HUES48 (cell line): ENCODE measurements around the gene GBP6.
"Not testable (repeated sequence)": the region's sequence is repeated elsewhere in the genome, so short reads cannot be mapped to it uniquely, and the experiment has no call there.

Experiments used
- H3K27ac ChIP-seq: one replicate; pipeline ENCODE4 v1.7.0; 2013; ENCODE audit warnings: low read depth, low read length, inconsistent platforms
- H3K27me3 ChIP-seq: 2 replicates; pipeline ENCODE4 v1.6.1; 2013; ENCODE audit warnings: mild to moderate bottlenecking, low read length; ENCODE audit not compliant: control insufficient read depth, insufficient read depth
- H3K36me3 ChIP-seq: 2 replicates; pipeline ENCODE4 v1.6.1; 2013; ENCODE audit warnings: low read length; ENCODE audit not compliant: control insufficient read depth, insufficient read depth
- H3K4me1 ChIP-seq: 2 replicates; pipeline ENCODE4 v1.6.1; 2013; ENCODE audit warnings: mild to moderate bottlenecking, low read length; ENCODE audit not compliant: control insufficient read depth, insufficient read depth
- H3K4me3 ChIP-seq: 2 replicates; pipeline ENCODE4 v1.5.1; 2013; ENCODE audit warnings: mild to moderate bottlenecking, low read depth, low read length
- H3K9ac ChIP-seq: 2 replicates; pipeline ENCODE4 v1.6.1; 2013; ENCODE audit warnings: mild to moderate bottlenecking, low read depth, low read length, moderate library complexity
- H3K9me3 ChIP-seq: 2 replicates; pipeline ENCODE4 v1.6.1; 2013; ENCODE audit warnings: low read length; ENCODE audit not compliant: control insufficient read depth, insufficient read depth

Gene GBP6, protein sequence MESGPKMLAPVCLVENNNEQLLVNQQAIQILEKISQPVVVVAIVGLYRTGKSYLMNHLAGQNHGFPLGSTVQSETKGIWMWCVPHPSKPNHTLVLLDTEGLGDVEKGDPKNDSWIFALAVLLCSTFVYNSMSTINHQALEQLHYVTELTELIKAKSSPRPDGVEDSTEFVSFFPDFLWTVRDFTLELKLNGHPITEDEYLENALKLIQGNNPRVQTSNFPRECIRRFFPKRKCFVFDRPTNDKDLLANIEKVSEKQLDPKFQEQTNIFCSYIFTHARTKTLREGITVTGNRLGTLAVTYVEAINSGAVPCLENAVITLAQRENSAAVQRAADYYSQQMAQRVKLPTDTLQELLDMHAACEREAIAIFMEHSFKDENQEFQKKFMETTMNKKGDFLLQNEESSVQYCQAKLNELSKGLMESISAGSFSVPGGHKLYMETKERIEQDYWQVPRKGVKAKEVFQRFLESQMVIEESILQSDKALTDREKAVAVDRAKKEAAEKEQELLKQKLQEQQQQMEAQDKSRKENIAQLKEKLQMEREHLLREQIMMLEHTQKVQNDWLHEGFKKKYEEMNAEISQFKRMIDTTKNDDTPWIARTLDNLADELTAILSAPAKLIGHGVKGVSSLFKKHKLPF

DNA sequence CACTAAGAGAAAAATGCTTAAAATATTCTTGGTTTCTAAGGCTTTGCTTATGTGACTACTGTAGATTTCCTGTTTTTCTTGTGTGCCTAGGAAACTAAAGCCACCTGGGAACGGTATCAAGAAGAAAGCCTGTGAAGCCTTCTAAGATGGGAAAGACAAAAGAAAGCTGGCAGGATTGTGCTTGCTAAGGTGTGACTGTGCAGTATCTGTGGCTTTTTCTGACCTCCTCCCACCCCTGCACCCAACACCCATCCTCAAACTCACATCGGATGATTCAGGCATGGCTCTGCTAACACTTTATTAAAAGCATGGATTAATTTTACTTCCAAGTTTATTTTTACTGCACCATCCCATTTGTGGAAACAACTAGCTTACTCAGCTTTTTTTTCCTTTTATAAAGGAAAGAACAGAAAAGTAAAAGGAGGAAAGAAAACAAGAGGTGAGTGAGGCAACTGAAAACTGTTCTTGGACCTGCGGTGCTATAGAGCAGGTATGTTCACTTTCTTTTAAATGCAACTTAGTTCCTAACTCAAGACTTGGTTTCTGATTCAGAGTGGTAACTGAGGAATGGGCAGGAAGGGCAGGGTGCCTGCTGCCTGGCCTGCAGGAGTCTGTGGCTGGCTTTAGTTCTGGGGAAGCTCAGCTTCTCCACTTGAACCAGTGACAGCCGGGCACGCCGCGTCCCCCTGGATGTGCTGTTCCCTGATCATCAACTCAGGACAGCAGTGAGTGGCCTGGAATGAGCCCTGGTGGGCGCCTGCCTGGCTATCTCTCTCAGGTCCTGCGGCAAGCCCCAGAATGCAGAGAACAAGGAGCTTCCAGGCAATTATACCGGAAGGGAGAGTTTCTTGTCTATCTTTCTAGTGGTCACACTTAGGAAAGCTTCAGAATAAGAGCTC is at the start of gene GBP6:
Gene GBP6, plus strand, starts transcription at position 422 of the 899 bp plus-strand sequence. CDS start 4,493 bp downstream, outside the sequence.
- no peaks in the 10 kb centered on the region for H3K9me3 ChIP-seq
- no peak within 1 kb of the TSS for H3K9ac ChIP-seq
- H3K27ac ChIP-seq = no peak within 1 kb of the TSS

DNA sequence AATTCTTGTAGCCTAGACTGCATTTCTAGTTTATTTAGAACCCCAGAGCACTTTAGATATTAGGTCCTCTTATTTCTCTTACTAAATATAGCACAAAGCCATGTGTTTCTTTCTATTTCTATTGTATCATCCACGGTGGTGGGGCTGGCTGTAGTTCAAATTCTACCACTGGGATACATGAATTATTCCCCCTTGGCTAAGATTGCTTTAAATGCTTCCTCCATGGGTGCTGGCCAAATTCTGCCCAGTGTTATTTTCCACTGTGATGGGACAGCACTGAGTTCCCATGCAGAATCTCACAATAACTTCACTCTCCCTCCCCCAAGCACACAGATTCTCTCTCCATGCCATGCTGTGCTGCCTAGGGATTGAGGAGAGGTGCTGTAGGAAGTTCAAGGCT is 41.5 kb upstream of the GBP6 start:
- no peak overlapping the region for H3K4me3 ChIP-seq
- H3K27me3 ChIP-seq = no peaks in the 10 kb centered on the region
- H3K27ac ChIP-seq = no peak overlapping the region
- H3K36me3 ChIP-seq = no peaks in the 10 kb centered on the region
- H3K4me1 ChIP-seq = peaks cover 19% of the 10 kb centered on the region
- no peak overlapping the region for H3K9ac ChIP-seq
- peaks cover 11% of the 10 kb centered on the region for H3K9me3 ChIP-seq

More for the DNA sequence above, at the start of gene GBP6:
- Histone ChIP-seq H3K27me3 (no peaks in the 10 kb centered on the region), H3K4me1 (peaks cover 11% of the 10 kb centered on the region), H3K4me3 (no peak within 1 kb of the TSS), H3K36me3 (no peaks in the 10 kb centered on the region)

DNA sequence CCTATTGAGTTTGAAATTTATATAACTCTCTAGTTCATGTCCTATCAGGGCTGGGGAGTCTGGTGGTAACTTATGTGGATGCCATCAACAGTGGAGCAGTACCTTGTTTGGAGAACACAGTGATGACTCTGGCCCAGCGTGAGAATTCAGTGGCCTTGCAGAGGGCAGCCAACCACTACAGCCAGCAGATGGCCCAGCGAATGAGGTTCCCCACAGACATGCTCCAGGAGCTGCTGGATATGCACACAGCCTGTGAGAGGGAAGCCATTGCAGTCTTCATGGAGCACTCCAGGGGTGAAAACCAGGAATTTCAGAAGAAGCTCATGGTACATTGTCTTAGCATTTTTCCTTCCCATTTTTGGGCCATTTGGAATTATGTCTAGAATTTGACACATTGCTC is 32.0 kb upstream of the GBP6 start:
- no peak overlapping the region for H3K4me3 ChIP-seq
- H3K27me3 ChIP-seq = no peaks in the 10 kb centered on the region
- H3K36me3 ChIP-seq = no peaks in the 10 kb centered on the region
- no peaks in the 10 kb centered on the region for H3K9me3 ChIP-seq
- no peak overlapping the region for H3K27ac ChIP-seq
- no peak overlapping the region for H3K9ac ChIP-seq
- no peaks in the 10 kb centered on the region for H3K4me1 ChIP-seq

DNA sequence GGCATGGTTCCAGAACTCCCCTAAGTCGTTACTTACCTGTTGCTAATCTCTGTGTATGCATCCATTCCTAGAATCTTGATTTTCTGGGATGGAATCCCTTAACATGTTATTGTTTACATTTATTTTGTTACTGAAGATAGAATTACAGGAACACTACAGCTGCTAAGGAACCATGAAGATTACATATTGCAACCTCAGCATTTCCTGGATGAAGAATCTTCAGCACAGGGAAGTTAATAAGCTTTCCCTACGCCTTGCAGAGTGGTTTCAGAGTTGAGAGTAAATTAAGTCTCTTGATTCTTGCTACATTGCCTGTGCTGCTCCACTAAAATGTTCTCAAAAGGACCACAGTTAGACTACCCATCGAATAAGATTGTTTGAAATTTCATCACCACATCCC is 31.4 kb upstream of the GBP6 start:
- no peaks in the 10 kb centered on the region for H3K9me3 ChIP-seq
- no peak overlapping the region for H3K27ac ChIP-seq
- no peaks in the 10 kb centered on the region for H3K4me1 ChIP-seq
- H3K36me3 ChIP-seq = no peaks in the 10 kb centered on the region
- H3K9ac ChIP-seq = no peak overlapping the region
- H3K4me3 ChIP-seq = no peak overlapping the region
- H3K27me3 ChIP-seq = no peaks in the 10 kb centered on the region

DNA sequence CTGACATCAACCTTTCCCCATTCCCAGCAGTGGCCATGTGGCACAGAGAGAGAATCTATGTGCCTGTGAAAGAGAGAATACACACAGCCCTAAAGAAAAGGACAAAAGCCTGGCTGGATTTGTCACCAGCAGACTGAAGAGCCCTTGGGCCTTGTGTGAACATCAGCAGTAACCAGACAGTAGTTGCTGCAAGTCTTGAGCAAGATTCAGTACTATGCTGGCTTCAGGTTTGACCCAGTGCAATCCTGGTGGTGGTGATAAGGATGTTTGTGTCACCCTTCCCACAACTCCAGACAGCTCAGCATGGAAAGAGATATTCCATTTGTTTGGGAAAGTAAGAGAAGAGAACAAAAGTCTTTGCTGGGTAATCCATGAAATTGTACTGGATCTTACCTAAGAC is 28.4 kb upstream of the GBP6 start:
- Histone ChIP-seq H3K27me3 (no peaks in the 10 kb centered on the region), H3K4me3 (no peak overlapping the region), H3K36me3 (no peaks in the 10 kb centered on the region), H3K9me3 (no peaks in the 10 kb centered on the region; the same call in 1 of the 2 replicates), H3K9ac (no peak overlapping the region), H3K27ac (no peak overlapping the region), H3K4me1 (no peaks in the 10 kb centered on the region)

DNA sequence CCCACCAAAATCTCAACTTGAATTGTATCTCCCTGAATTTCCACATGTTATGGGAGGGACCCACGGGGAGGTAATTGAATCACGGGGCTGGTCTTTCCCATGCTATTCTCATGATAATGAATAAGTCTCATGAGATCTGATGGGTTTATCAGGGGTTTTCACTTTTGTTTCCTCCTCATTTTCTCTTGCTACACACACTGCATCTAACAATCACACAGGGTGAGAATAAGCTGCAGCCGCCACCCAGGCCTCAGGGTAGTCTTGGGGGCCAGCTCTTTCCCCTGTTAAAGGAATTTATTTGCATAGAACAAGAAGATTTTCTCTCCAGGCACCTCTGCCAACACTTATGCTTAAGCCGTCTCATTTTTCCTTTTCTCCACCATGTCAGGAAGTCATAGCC is 26.0 kb upstream of the GBP6 start:
- Histone ChIP-seq H3K36me3 (no peaks in the 10 kb centered on the region), H3K9me3 (no peaks in the 10 kb centered on the region; the same call in 1 of the 2 replicates), H3K4me1 (no peaks in the 10 kb centered on the region), H3K27ac (no peak overlapping the region), H3K9ac (no peak overlapping the region), H3K27me3 (no peaks in the 10 kb centered on the region), H3K4me3 (no peak overlapping the region)

DNA sequence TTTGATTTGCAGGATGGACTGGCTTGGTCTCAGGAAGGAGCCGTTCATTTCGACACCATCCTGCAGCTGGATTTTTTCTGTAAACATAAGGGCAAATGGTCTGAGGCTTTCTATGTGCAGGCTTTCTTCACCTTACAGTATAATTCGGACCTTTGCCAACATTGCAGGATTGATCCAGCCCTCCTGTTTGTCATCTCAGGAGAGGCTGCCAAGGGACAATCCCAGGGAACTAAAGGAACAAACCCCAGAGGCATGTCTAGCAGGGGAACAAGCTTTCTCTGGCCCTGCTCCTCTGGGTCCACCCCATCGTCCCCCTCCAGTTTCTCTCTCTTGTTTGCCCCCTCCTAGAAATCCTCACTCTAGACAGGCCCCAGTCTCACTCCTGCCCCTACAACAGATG is 24.8 kb upstream of the GBP6 start:
- H3K27ac ChIP-seq = no peak overlapping the region
- H3K9me3 ChIP-seq = no peaks in the 10 kb centered on the region; the same call in 1 of the 2 replicates
- no peaks in the 10 kb centered on the region for H3K27me3 ChIP-seq
- H3K4me1 ChIP-seq = no peaks in the 10 kb centered on the region
- H3K9ac ChIP-seq = no peak overlapping the region
- no peaks in the 10 kb centered on the region for H3K36me3 ChIP-seq
- H3K4me3 ChIP-seq = no peak overlapping the region

DNA sequence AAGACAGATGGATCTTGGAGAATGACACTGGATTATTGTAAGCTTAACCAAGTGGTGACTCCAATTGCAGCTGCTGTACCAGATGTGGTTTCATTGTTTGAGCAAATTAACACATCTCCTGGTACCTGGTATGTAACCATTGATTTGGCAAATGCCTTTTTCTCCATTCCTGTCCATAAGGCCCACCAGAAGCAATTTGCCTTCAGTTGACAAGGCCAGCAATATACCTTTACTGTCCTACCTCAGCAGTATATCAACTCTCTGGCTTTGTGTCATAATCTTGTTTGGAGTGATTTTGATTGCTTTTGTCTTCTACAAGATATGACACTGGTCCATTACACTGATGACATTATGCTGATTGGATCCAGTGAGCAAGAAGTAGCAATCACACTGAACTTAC is 18.4 kb upstream of the GBP6 start:
- H3K9ac ChIP-seq, H3K4me3 ChIP-seq, H3K4me1 ChIP-seq, H3K27ac ChIP-seq, H3K9me3 ChIP-seq, H3K36me3 ChIP-seq, H3K27me3 ChIP-seq: not testable (repeated sequence)

DNA sequence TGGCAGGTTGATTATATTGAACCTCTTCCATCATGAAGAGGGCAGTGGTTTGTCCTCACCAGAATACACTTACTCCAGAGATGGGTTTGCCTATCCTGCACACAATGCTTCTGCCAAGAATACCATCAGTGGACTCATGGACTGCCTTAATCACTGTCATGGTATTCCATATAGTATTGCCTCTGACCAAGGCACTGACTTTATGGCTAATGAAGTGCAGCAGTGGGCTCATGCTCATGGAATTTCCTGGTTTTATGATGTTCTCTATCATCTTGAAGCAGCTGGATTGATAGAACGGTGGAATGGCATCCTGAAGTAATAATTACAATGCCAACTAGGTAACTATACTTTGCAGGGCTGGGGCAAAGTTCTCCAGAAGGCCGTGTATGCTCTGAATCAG is 16.6 kb upstream of the GBP6 start:
- Histone ChIP-seq H3K27ac (no peak overlapping the region), H3K27me3 (no peaks in the 10 kb centered on the region), H3K4me3 (no peak overlapping the region), H3K4me1 (peaks cover 7% of the 10 kb centered on the region; the same call in 1 of the 2 replicates), H3K36me3 (no peaks in the 10 kb centered on the region), H3K9me3 (no peaks in the 10 kb centered on the region), H3K9ac (no peak overlapping the region)

DNA sequence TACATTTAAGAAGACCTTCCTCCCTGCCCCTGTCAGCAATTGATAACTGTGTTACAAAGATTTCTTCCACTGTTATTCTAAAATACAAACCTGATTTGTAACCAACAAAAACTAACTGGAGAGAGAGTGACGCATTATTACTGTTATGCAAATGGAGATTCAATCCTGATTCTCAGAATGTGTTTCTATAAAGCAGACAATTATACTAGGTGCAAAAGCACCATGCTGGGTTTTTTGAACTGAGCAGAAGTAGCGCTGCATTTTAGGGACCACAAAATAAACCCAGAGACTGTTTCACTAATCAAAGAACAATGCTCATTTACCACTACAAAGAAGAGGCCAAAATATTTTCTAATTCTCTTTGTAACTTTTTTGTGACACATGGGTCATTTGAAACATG is 13.6 kb upstream of the GBP6 start:
- H3K27ac ChIP-seq = no peak overlapping the region
- H3K27me3 ChIP-seq = no peaks in the 10 kb centered on the region
- peaks cover 7% of the 10 kb centered on the region; the same call in 1 of the 2 replicates for H3K4me1 ChIP-seq
- no peak overlapping the region for H3K9ac ChIP-seq
- no peaks in the 10 kb centered on the region for H3K36me3 ChIP-seq
- no peaks in the 10 kb centered on the region for H3K9me3 ChIP-seq
- H3K4me3 ChIP-seq = no peak overlapping the region
